ENCODE data around the gene INSC. TPM values are rescaled to one million over a fixed set of nuclear protein-coding genes. Genes with fewer than 3 reads are reported as not detected.

The INSC gene
- total RNA-seq, 1 donor from 2014 or later, result 0.23 TPM

GRCh38 chr11:15115686-15116085, 963 bp downstream of the INSC start:
- Mint-ChIP-seq H3K27me3 (ENCODE audit: unreplicated experiment) (peaks cover 21% of the 10 kb centered on the region), H3K27ac (ENCODE audit: unreplicated experiment) (no peak overlapping the region), H3K9me3 (ENCODE audit: unreplicated experiment) (no peaks in the 10 kb centered on the region), H3K4me3 (ENCODE audit: unreplicated experiment) (no peak overlapping the region), H3K4me1 (ENCODE audit: unreplicated experiment) (peaks cover 4% of the 10 kb centered on the region), H3K36me3 (ENCODE audit: low read depth, unreplicated experiment) (no peaks in the 10 kb centered on the region)
- no peak for TF ChIP-seq CTCF (IDR thresholded peaks at IDR 0.05; ENCODE audit: unreplicated experiment)
- no peak for DNase-seq (ENCODE audit: low spot score)

- DNase-seq (ENCODE audit: low spot score), result no peak
- Mint-ChIP-seq H3K27me3 (ENCODE audit: unreplicated experiment) (peaks cover 20% of the 10 kb centered on the region), H3K4me1 (ENCODE audit: unreplicated experiment) (peaks cover 4% of the 10 kb centered on the region), H3K27ac (ENCODE audit: unreplicated experiment) (no peak overlapping the region), H3K36me3 (ENCODE audit: low read depth, unreplicated experiment) (no peaks in the 10 kb centered on the region), H3K9me3 (ENCODE audit: unreplicated experiment) (no peaks in the 10 kb centered on the region), H3K4me3 (ENCODE audit: unreplicated experiment) (no peak overlapping the region)
- no peak for TF ChIP-seq CTCF (IDR thresholded peaks at IDR 0.05; ENCODE audit: unreplicated experiment)
These were observed 3.0 kb downstream of the INSC start for GRCh38 chr11:15117751-15118150.

GRCh38 chr11:15118431-15118830, 3.7 kb downstream of the INSC start:
- Mint-ChIP-seq H3K4me1 (ENCODE audit: unreplicated experiment) (peaks cover 4% of the 10 kb centered on the region), H3K27ac (ENCODE audit: unreplicated experiment) (no peak overlapping the region), H3K27me3 (ENCODE audit: unreplicated experiment) (peaks cover 20% of the 10 kb centered on the region), H3K9me3 (ENCODE audit: unreplicated experiment) (no peaks in the 10 kb centered on the region), H3K36me3 (ENCODE audit: low read depth, unreplicated experiment) (no peaks in the 10 kb centered on the region), H3K4me3 (ENCODE audit: unreplicated experiment) (no peak overlapping the region)
- TF ChIP-seq CTCF (IDR thresholded peaks at IDR 0.05; ENCODE audit: unreplicated experiment), result no peak
- no peak for DNase-seq (ENCODE audit: low spot score)

GRCh38 chr11:15119352-15119751, 4.6 kb downstream of the INSC start:
- DNase-seq (ENCODE audit: low spot score), result no peak
- H3K9me3 Mint-ChIP-seq (ENCODE audit: unreplicated experiment), result no peaks in the 10 kb centered on the region
- H3K27ac Mint-ChIP-seq (ENCODE audit: unreplicated experiment), result no peak overlapping the region
- no peaks in the 10 kb centered on the region for H3K36me3 Mint-ChIP-seq (ENCODE audit: low read depth, unreplicated experiment)
- no peaks in the 10 kb centered on the region for H3K4me1 Mint-ChIP-seq (ENCODE audit: unreplicated experiment)
- TF ChIP-seq CTCF (IDR thresholded peaks at IDR 0.05; ENCODE audit: unreplicated experiment), result no peak
- H3K27me3 Mint-ChIP-seq (ENCODE audit: unreplicated experiment), result peaks cover 16% of the 10 kb centered on the region
- H3K4me3 Mint-ChIP-seq (ENCODE audit: unreplicated experiment), result no peak overlapping the region

- Mint-ChIP-seq H3K36me3 (ENCODE audit: low read depth, unreplicated experiment) (no peaks in the 10 kb centered on the region), H3K4me3 (ENCODE audit: unreplicated experiment) (no peak overlapping the region), H3K4me1 (ENCODE audit: unreplicated experiment) (no peaks in the 10 kb centered on the region), H3K27me3 (ENCODE audit: unreplicated experiment) (peaks cover 16% of the 10 kb centered on the region), H3K27ac (ENCODE audit: unreplicated experiment) (no peak overlapping the region), H3K9me3 (ENCODE audit: unreplicated experiment) (no peaks in the 10 kb centered on the region)
- no peak for DNase-seq (ENCODE audit: low spot score)
- no peak for TF ChIP-seq CTCF (IDR thresholded peaks at IDR 0.05; ENCODE audit: unreplicated experiment)
These were observed 5.1 kb downstream of the INSC start for GRCh38 chr11:15119826-15120225.
